Measurements from ENCODE around the gene POLA1.

Gene POLA1

GRCh38 chrX:24692305-24692704 is 1.4 kb upstream of the POLA1 start:
- no peak for DNase-seq (ENCODE audit: low spot score)

- no peak for DNase-seq (ENCODE audit: low spot score)
These were observed 1.1 kb downstream of the POLA1 start for GRCh38 chrX:24694825-24695224.

GRCh38 chrX:24696294-24696693 is 2.6 kb downstream of the POLA1 start:
- DNase-seq (ENCODE audit: low spot score): no peak

GRCh38 chrX:24702362-24703184 is 8.9 kb downstream of the POLA1 start:
- DNase-seq (ENCODE audit: low spot score): no peak

GRCh38 chrX:24703185-24703494 is 9.4 kb downstream of the POLA1 start:
- DNase-seq (ENCODE audit: low spot score): no peak

- DNase-seq (ENCODE audit: low spot score): no peak
These were observed 25.1 kb downstream of the POLA1 start for GRCh38 chrX:24718771-24719170.

GRCh38 chrX:24720036-24720435 is 26.3 kb downstream of the POLA1 start:
- DNase-seq (ENCODE audit: low spot score): no peak

GRCh38 chrX:24728530-24728929 is 34.8 kb downstream of the POLA1 start:
- no peak for DNase-seq (ENCODE audit: low spot score)

- no peak for DNase-seq (ENCODE audit: low spot score)
These were observed 39.2 kb downstream of the POLA1 start for GRCh38 chrX:24732766-24733500.

GRCh38 chrX:24741330-24741729 is 47.6 kb downstream of the POLA1 start:
- no peak for DNase-seq (ENCODE audit: low spot score)

GRCh38 chrX:24748196-24748595 is 54.5 kb downstream of the POLA1 start:
- DNase-seq (ENCODE audit: low spot score): no peak

GRCh38 chrX:24759786-24760185 is 66.1 kb downstream of the POLA1 start:
- DNase-seq (ENCODE audit: low spot score): no peak

GRCh38 chrX:24760363-24761000 is 66.8 kb downstream of the POLA1 start:
- DNase-seq (ENCODE audit: low spot score): no peak

- DNase-seq (ENCODE audit: low spot score): no peak
These were observed 67.6 kb downstream of the POLA1 start for GRCh38 chrX:24761306-24761705.

- no peak for DNase-seq (ENCODE audit: low spot score)
These were observed 70.3 kb downstream of the POLA1 start for GRCh38 chrX:24763989-24764388.

GRCh38 chrX:24767557-24767956 is 73.8 kb downstream of the POLA1 start:
- DNase-seq (ENCODE audit: low spot score): no peak

GRCh38 chrX:24768556-24768955 is 74.8 kb downstream of the POLA1 start:
- no peak for DNase-seq (ENCODE audit: low spot score)

GRCh38 chrX:24774650-24775049 is 80.9 kb downstream of the POLA1 start:
- no peak for DNase-seq (ENCODE audit: low spot score)

- no peak for DNase-seq (ENCODE audit: low spot score)
These were observed 82.2 kb downstream of the POLA1 start for GRCh38 chrX:24775891-24776290.

GRCh38 chrX:24777660-24778059 is 83.9 kb downstream of the POLA1 start:
- no peak for DNase-seq (ENCODE audit: low spot score)

- DNase-seq (ENCODE audit: low spot score): peak; percentile 42
These were observed 88.3 kb downstream of the POLA1 start for GRCh38 chrX:24782011-24782410.

GRCh38 chrX:24789047-24789446 is 95.3 kb downstream of the POLA1 start:
- no peak for DNase-seq (ENCODE audit: low spot score)

GRCh38 chrX:24790166-24790565 is 96.4 kb downstream of the POLA1 start:
- DNase-seq (ENCODE audit: low spot score): no peak
